ENCODE results near the gene SVBP.

SVBP gene

DNA sequence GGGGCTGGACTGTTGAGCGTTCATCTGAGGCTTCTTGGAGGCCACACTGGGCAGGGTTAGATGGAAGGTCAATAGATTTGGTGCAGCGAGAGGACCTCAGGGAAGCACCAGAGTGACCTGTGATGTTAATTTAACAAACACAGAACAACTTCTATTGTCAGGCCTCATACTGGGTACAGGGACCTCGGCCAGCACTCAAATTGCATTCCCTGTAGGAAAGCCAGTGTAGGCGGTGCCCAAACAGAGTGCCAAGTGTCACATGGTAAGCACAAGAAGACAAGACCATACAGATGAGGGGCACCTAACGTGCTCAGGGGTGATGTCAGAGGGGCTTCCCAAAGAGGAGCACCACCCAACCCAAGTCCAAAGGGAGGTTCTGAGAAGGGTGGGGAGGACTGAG is 31.1 kb downstream of the SVBP start:
- no peak overlapping the region for H3K27ac ChIP-seq (ENCODE audit: low read length)
- no peaks in the 10 kb centered on the region for H3K4me1 ChIP-seq (ENCODE audit: insufficient read depth, low read length)
- H3K9ac ChIP-seq (ENCODE audit: low read depth, low read length) = no peak overlapping the region
- no peaks in the 10 kb centered on the region for H3K9me3 ChIP-seq (ENCODE audit: insufficient read depth, low read depth, low read length)
- no peak overlapping the region for H3K4me3 ChIP-seq (ENCODE audit: low read length)
- H3K36me3 ChIP-seq (ENCODE audit: insufficient read depth, low read depth, low read length) = peaks cover 17% of the 10 kb centered on the region
- H3K27me3 ChIP-seq (ENCODE audit: insufficient read depth, low read length) = no peaks in the 10 kb centered on the region

- Histone ChIP-seq H3K9me3 (ENCODE audit: insufficient read depth, low read depth, low read length) (no peaks in the 10 kb centered on the region), H3K36me3 (ENCODE audit: insufficient read depth, low read depth, low read length) (peaks cover 26% of the 10 kb centered on the region), H3K27ac (ENCODE audit: low read length) (no peak within 1 kb of the TSS), H3K4me3 (ENCODE audit: low read length) (no peak within 1 kb of the TSS), H3K27me3 (ENCODE audit: insufficient read depth, low read length) (no peaks in the 10 kb centered on the region), H3K4me1 (ENCODE audit: insufficient read depth, low read length) (no peaks in the 10 kb centered on the region), H3K9ac (ENCODE audit: low read depth, low read length) (no peak within 1 kb of the TSS)
These were observed 32.1 kb downstream of the SVBP start, which contains the start of gene TMEM269 for GRCh38 chr1:42784946-42785693. Gene TMEM269, plus strand, starts transcription at chr1:42784991. Its CDS starts 4,903 bp downstream, at chr1:42789894.

- Histone ChIP-seq H3K27me3 (ENCODE audit: insufficient read depth, low read length) (no peaks in the 10 kb centered on the region), H3K9me3 (ENCODE audit: insufficient read depth, low read depth, low read length) (no peaks in the 10 kb centered on the region), H3K36me3 (ENCODE audit: insufficient read depth, low read depth, low read length) (peaks cover 31% of the 10 kb centered on the region), H3K4me3 (ENCODE audit: low read length) (no peak overlapping the region), H3K9ac (ENCODE audit: low read depth, low read length) (no peak overlapping the region), H3K27ac (ENCODE audit: low read length) (no peak overlapping the region), H3K4me1 (ENCODE audit: insufficient read depth, low read length) (no peaks in the 10 kb centered on the region)
These were observed 32.7 kb downstream of the SVBP start for GRCh38 chr1:42784547-42784945.

- Histone ChIP-seq H3K4me1 (ENCODE audit: insufficient read depth, low read length) (no peaks in the 10 kb centered on the region), H3K27ac (ENCODE audit: low read length) (no peak overlapping the region), H3K36me3 (ENCODE audit: insufficient read depth, low read depth, low read length) (peaks cover 34% of the 10 kb centered on the region), H3K4me3 (ENCODE audit: low read length) (no peak overlapping the region), H3K9ac (ENCODE audit: low read depth, low read length) (no peak overlapping the region), H3K27me3 (ENCODE audit: insufficient read depth, low read length) (no peaks in the 10 kb centered on the region), H3K9me3 (ENCODE audit: insufficient read depth, low read depth, low read length) (no peaks in the 10 kb centered on the region)
These were observed 34.1 kb downstream of the SVBP start for GRCh38 chr1:42783092-42783491.

- H3K36me3 ChIP-seq (ENCODE audit: insufficient read depth, low read depth, low read length) = peaks cover 55% of the 10 kb centered on the region
- no peaks in the 10 kb centered on the region for H3K9me3 ChIP-seq (ENCODE audit: insufficient read depth, low read depth, low read length)
- no peak overlapping the region for H3K9ac ChIP-seq (ENCODE audit: low read depth, low read length)
- no peaks in the 10 kb centered on the region for H3K27me3 ChIP-seq (ENCODE audit: insufficient read depth, low read length)
- no peaks in the 10 kb centered on the region for H3K4me1 ChIP-seq (ENCODE audit: insufficient read depth, low read length)
- H3K27ac ChIP-seq (ENCODE audit: low read length) = no peak overlapping the region
- H3K4me3 ChIP-seq (ENCODE audit: low read length) = no peak overlapping the region
These were observed 37.0 kb downstream of the SVBP start for GRCh38 chr1:42780176-42780575.

DNA sequence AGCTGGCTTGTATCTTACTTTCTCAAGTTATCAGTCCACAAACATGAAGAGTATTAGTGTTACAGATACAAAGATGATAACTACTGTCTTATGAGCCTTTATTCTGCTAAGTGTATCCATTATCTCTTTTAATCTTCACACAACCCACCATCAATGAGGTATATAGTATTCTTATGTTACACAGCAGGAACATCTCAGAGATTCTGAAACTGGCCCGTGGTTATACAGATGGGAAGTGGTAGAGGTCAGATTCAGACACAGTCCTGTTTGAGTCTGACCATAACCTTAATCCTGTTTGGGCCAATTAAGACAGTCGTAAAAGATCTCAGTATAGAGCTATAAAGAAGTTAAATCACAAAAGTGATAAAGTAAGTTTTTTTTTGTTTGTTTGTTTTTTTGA is 37.5 kb downstream of the SVBP start:
- H3K27ac ChIP-seq (ENCODE audit: low read length) = no peak overlapping the region
- no peaks in the 10 kb centered on the region for H3K9me3 ChIP-seq (ENCODE audit: insufficient read depth, low read depth, low read length)
- H3K4me1 ChIP-seq (ENCODE audit: insufficient read depth, low read length) = no peaks in the 10 kb centered on the region
- peaks cover 60% of the 10 kb centered on the region for H3K36me3 ChIP-seq (ENCODE audit: insufficient read depth, low read depth, low read length)
- H3K4me3 ChIP-seq (ENCODE audit: low read length) = no peak overlapping the region
- H3K9ac ChIP-seq (ENCODE audit: low read depth, low read length) = no peak overlapping the region
- no peaks in the 10 kb centered on the region for H3K27me3 ChIP-seq (ENCODE audit: insufficient read depth, low read length)

DNA sequence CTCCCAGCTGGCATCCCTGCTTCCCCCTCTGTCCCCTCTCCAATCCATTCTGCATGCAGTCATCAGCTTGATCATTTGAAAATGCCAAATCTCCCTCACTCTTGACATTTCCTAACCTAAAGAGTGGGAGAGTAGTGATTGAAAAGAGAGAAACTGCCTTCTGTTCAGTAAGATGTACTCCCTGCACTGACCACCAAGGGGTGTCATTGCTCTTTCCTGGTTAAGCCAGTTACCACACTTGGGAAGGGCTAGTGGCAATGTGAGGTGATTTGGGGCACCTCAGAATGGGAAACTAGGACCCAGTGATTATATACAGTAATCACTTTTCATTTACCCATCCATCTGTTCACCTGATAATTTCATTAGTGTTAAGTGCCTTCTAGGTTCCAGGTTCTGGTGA is 39.3 kb downstream of the SVBP start:
- Histone ChIP-seq H3K4me3 (ENCODE audit: low read length) (no peak overlapping the region), H3K4me1 (ENCODE audit: insufficient read depth, low read length) (no peaks in the 10 kb centered on the region), H3K9me3 (ENCODE audit: insufficient read depth, low read depth, low read length) (no peaks in the 10 kb centered on the region), H3K27me3 (ENCODE audit: insufficient read depth, low read length) (no peaks in the 10 kb centered on the region), H3K9ac (ENCODE audit: low read depth, low read length) (no peak overlapping the region), H3K36me3 (ENCODE audit: insufficient read depth, low read depth, low read length) (peaks cover 66% of the 10 kb centered on the region), H3K27ac (ENCODE audit: low read length) (no peak overlapping the region)

DNA sequence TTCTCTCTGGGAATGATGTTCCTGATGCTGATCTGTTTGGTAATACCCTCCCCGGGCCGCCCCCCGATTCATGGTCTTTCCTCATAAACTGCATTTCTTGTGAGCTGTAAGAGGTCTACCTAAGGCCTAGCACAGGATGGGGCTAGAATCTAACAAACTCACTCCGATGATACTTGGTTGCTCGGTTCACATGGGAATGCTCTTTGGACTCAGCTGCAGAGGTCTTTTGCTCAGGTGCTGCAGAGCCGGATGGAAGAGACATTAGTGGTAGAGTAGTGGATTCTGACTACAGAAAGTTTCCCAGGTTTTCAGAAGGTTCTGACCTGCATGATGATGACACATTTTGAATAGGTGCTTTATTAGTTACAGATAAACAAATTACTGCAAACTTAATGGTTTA is 40.7 kb downstream of the SVBP start:
- peaks cover 59% of the 10 kb centered on the region for H3K36me3 ChIP-seq (ENCODE audit: insufficient read depth, low read depth, low read length)
- no peaks in the 10 kb centered on the region for H3K27me3 ChIP-seq (ENCODE audit: insufficient read depth, low read length)
- no peaks in the 10 kb centered on the region for H3K4me1 ChIP-seq (ENCODE audit: insufficient read depth, low read length)
- H3K4me3 ChIP-seq (ENCODE audit: low read length) = no peak overlapping the region
- H3K27ac ChIP-seq (ENCODE audit: low read length) = no peak overlapping the region
- no peaks in the 10 kb centered on the region for H3K9me3 ChIP-seq (ENCODE audit: insufficient read depth, low read depth, low read length)
- H3K9ac ChIP-seq (ENCODE audit: low read depth, low read length) = no peak overlapping the region

DNA sequence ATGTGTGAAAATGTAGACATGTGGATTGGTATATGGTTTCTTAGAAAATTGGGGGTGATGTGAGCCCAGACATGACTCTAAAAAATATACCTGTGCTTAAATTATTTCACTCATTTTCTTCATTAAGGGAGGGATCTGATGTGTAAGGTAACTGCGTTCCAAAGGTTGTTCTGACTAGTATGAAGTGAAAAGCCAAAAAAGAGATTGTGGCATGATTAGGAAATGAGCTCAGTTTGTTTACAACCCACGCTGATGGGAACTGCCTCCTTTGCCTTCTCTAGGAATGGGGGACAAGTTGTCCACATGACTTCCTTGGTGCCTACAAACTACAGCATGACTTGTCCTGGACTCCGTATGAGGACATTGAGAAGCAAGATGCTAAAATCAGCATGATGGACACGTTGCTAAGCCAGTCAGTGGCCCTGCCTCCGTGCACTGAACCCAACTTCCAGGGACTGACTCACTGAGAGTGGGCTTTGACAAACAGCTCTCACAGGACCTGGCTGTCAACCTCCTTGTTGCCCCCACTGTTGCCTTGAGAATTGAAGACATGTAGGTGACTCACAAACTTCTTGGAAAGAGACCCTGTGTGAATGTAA is 42.2 kb downstream of the SVBP start:
- H3K36me3 ChIP-seq (ENCODE audit: insufficient read depth, low read depth, low read length) = peaks cover 48% of the 10 kb centered on the region
- no peaks in the 10 kb centered on the region for H3K4me1 ChIP-seq (ENCODE audit: insufficient read depth, low read length)
- no peak overlapping the region for H3K9ac ChIP-seq (ENCODE audit: low read depth, low read length)
- no peaks in the 10 kb centered on the region for H3K9me3 ChIP-seq (ENCODE audit: insufficient read depth, low read depth, low read length)
- H3K4me3 ChIP-seq (ENCODE audit: low read length) = no peak overlapping the region
- no peak overlapping the region for H3K27ac ChIP-seq (ENCODE audit: low read length)
- no peaks in the 10 kb centered on the region for H3K27me3 ChIP-seq (ENCODE audit: insufficient read depth, low read length)

DNA sequence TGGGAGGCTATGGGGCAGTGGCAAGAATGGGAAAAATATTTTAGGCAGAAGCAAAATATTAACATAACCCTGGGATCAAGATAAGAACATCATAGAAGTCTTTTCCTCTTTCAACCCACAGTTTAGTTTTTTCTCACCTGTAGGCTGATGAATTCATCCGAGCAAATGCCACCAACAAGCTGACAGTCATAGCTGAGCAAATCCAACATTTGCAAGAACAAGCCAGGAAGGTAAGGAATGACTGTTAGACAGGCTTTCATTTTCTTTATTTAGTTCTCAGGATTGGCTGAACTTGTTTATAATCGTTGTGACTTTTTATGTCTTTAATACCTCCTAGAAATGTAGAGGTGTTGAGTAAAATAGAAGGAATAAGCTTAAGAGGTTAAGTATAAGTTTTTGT is 43.8 kb downstream of the SVBP start:
- Histone ChIP-seq H3K36me3 (ENCODE audit: insufficient read depth, low read depth, low read length) (peaks cover 42% of the 10 kb centered on the region), H3K27ac (ENCODE audit: low read length) (no peak overlapping the region)

DNA sequence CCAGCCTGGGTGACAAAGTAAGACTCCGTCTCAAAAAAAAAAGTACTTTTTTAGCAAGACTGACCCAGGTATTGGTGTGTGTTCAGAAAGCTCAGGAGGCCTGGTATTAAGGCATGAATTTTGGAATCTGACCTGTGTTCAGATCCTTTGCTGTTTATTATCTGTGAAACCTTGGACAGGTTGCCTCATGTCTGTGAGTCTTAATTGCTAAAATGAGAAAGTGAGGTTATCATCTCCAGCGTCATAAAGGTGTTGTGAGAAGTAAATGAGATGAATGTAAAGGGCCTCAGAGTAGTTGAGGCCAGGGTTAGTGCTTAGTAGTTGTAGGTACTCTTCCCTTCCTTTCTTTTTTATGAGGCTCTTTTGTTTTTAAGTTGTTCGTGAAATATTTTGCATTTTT is 47.4 kb downstream of the SVBP start:
- H3K27ac ChIP-seq (ENCODE audit: low read length) = no peak overlapping the region
- no peaks in the 10 kb centered on the region for H3K9me3 ChIP-seq (ENCODE audit: insufficient read depth, low read depth, low read length)
- peaks cover 17% of the 10 kb centered on the region for H3K36me3 ChIP-seq (ENCODE audit: insufficient read depth, low read depth, low read length)
- no peak overlapping the region for H3K4me3 ChIP-seq (ENCODE audit: low read length)
- peaks cover 8% of the 10 kb centered on the region; the same call in 1 of the 2 replicates for H3K4me1 ChIP-seq (ENCODE audit: insufficient read depth, low read length)
- H3K9ac ChIP-seq (ENCODE audit: low read depth, low read length) = no peak overlapping the region
- H3K27me3 ChIP-seq (ENCODE audit: insufficient read depth, low read length) = no peaks in the 10 kb centered on the region

More for the DNA sequence above, 43.8 kb downstream of the SVBP start:
- Histone ChIP-seq H3K9ac (ENCODE audit: low read depth, low read length) (no peak overlapping the region), H3K4me1 (ENCODE audit: insufficient read depth, low read length) (no peaks in the 10 kb centered on the region), H3K27me3 (ENCODE audit: insufficient read depth, low read length) (no peaks in the 10 kb centered on the region), H3K4me3 (ENCODE audit: low read length) (no peak overlapping the region), H3K9me3 (ENCODE audit: insufficient read depth, low read depth, low read length) (no peaks in the 10 kb centered on the region)

- Histone ChIP-seq H3K27ac (ENCODE audit: low read length) (no peak overlapping the region), H3K4me3 (ENCODE audit: low read length) (peak overlapping the region; percentile 95), H3K36me3 (ENCODE audit: insufficient read depth, low read depth, low read length) (peaks cover 3% of the 10 kb centered on the region; the same call in 1 of the 2 replicates), H3K9ac (ENCODE audit: low read depth, low read length) (peak overlapping the region; percentile 56; the same call in 1 of the 2 replicates), H3K4me1 (ENCODE audit: insufficient read depth, low read length) (peaks cover 13% of the 10 kb centered on the region; the same call in 1 of the 2 replicates), H3K9me3 (ENCODE audit: insufficient read depth, low read depth, low read length) (no peaks in the 10 kb centered on the region), H3K27me3 (ENCODE audit: insufficient read depth, low read length) (no peaks in the 10 kb centered on the region)
These were observed 49.0 kb downstream of the SVBP start for GRCh38 chr1:42768172-42768571.
